ENCODE measurements around the gene FANCM. TPM values are rescaled to one million over a fixed set of nuclear protein-coding genes. Genes with fewer than 3 reads are reported as not detected.

FANCM gene
- polyA plus RNA-seq, 1 donor, result 18.9 TPM

DNA sequence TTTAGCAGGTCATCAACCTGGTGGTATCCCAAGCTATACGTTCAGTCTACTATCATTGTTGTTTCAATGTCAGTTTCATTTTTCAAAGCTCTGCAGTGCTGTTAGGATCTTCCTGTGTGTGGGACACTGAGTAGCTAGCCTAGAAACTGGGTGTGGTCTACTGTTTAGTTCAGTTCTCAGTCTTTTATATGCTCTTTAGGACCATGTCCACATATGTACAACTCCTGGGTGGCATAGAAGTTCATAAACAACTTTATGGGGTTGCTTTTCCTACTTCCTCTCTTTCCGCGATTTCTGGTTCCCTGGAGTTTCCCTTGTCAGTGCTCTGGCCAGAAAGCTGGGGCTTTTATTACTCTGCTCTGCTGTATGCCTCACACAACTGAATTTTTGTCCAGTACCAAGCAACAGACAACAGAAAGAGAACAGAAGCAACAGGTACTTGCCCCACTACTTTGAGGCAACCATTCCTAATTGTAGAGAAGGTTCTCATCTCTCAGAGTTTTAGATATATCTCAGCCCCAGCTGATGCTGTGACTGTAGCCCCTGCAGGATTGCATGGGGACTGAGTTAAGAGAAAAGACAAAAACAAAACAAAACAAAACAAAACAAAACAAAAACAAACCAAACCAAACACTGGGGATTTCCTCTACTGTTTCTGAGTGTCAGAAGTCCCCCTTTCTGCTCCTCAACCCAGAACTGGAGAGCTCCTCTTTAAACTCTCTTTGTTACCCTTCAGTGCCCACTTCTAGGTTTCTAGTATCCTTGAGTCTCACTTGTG lies 86.9 kb downstream of the FANCM start:
- no peak for DNase-seq

DNA sequence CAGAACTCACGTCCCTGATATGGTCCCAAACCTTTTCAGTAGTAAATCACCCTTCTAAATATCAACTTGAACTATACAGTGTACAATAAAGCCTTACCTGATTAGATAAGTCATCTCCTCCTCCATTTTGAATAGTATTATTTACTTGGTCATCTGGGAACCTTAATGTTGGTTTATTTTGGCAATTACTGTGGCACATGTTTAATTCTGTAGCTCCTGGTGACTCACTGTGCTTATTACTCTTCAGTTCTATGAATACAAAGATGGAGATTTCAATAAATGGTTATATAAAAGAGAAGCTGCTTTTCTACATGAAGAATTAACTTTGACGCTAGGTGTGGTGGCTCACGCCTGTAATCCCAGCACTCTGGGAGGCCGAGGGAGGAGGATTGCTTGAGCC lies 91.8 kb downstream of the FANCM start:
- DNase-seq, result no peak

DNA sequence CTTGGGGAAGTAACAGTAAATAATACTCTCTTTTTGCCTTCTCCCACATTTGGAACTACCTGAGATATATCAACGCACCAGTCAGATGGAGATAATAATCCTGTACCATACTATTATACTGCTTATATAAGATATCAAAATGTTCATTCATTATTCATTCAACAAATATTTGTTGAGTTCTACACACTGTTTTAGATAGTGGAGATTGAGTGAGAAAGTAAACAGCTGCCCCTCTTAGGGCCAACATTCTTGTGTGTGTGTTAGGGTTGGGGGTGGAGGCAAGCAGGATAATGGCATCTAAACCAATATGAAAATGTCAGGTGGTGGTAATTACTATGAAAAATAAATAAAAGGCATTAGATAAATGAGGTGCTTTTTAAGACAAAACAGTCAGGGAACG lies 103.3 kb downstream of the FANCM start:
- no peak for DNase-seq

DNA sequence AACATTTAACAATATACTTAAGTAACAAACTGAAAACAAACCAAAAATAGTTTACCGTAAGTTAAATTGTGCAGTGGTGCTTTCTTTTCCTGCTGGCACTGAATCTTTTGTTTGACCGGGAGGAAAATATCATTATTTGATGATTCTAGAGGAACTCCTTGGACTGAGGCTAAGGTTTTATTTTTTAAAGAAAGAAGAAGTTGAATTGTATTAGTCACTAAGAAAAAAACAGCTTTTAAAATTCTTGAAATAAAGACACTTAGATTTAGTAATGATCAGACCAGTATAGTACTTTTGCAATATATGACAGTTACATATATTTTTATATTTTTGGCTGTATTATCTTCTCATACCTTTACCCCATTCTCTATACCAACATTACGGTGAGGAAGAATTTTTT lies 107.0 kb downstream of the FANCM start:
- no peak for DNase-seq

DNA sequence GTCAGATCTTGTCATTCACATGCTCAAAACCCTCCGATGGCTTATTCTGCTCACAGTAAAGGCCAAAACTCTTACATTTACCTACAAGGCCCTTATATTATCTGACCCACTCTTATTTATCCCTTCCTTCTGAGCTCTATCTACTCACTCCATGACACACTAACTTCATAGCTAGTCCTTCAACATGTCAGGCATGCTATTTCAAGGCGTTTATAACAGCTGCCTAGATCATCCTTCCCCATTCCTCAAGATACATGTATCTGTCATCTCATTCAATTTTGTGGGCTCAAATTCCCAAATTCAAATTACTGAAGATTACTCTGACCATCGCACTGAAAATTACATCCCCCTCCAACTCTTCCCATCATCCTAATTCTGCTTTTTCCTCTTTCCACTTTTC lies 110.4 kb downstream of the FANCM start:
- DNase-seq, result no peak

DNA sequence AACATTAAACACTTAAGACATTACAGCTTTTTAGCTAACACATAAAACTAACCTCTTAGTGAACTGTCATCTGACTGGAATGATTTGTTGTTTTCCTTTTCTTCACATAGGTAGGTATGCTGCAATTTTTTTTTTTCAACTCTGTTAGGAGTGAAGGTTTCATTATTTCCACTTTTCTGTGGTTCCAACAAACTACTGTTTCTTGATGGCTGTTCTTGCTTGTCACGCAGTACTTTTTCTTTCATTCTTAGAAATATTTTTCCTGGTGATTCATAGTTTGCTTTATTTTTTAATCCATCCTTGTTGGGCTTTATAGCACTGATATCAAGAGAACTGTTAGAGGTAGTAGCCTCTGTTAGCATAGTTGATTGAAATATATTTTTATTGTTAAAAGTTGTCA lies 111.0 kb downstream of the FANCM start:
- no peak for DNase-seq

DNA sequence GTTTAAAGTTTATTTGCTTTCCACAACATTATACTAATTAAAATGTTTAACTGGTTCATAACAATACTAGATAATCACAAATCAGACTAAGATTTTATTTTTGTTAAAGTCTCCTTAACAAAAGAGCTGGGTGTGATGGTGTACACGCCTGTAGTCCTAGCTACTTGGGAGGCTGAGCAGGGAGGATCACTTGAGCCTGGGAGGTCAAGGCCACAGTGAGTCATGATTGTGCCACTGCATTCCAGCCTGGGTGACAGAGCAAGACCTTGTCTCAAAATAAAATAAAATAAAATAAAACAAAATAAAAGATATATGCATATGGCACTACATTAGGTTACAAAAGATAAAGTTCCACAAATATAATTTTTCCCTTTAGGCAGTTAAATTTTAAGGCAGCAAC lies 111.7 kb downstream of the FANCM start:
- DNase-seq, result no peak

DNA sequence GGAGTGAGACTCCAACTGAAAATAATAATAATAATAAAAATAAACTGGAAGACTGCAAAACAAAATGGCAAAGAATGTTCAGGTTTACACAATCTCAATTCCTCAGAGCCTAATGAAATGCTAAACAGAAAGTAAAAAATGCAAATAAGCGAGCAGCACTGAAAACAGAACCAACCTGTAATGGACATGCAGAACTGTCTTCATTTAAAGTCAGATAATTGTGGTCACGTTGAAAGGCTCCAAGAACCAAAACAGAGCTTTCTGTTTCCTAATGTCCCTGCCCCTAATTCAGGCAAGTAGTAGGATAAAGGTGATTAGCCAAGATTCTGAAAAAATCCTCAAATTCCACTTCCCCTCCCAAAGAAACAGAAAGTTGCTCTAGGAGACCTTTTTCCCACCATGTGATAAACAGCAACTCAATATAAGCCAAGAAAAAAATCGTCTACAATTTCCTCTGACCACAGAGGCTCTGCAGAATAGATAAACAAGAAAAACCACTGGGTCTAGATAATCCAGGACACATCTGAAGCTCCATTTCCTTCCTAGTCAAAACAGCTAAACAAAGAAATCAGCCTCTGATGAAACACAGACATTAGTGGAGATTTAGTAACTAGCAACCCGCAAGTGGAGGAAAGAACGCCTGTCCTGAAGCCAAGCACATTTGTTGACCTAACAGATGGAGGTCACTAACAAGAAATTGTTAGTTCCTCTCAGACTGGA lies 114.3 kb downstream of the FANCM start:
- no peak for DNase-seq

Other genes with a start within 250 kb of the FANCM start
- gene KLHL28, start 174.0 kb upstream of the FANCM start, polyA plus RNA-seq (ENCODE audit: insufficient read length), result 17.5 TPM
- 43.1 TPM for gene TOGARAM1, start 173.7 kb upstream of the FANCM start, polyA plus RNA-seq (ENCODE audit: insufficient read length)
- 85.3 TPM for gene PRPF39, start 51.8 kb upstream of the FANCM start, polyA plus RNA-seq (ENCODE audit: insufficient read length)
- 138 TPM for gene FKBP3, start 1.4 kb upstream of the FANCM start, polyA plus RNA-seq (ENCODE audit: insufficient read length)
- 63.8 TPM for gene MIS18BP1, start 117.3 kb downstream of the FANCM start, polyA plus RNA-seq (ENCODE audit: insufficient read length)

Data from left kidney (tissue), 2 donors.